ENCODE results near the gene SNN.

SNN gene

DNA sequence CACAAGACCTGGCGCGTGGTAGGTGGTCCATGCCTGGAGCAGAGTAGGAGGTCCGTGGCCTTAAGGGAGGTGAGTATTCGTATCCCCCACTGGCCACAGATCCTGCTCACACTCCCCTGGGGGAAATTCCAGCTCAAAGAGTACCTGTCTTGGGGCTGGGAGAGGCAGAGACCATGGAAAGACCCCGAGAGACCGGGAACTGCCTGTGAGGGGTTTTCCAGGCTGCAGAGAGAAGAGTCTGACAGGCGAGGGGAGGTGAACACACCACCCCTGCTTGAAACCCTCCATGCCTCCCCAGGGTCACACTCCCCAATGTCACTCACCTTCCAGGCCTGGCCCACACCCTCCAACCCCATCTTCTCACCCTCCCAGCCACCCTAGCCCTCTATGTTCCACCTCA lies 12.6 kb upstream of the SNN start:
- TF ChIP-seq, protein P1, sequence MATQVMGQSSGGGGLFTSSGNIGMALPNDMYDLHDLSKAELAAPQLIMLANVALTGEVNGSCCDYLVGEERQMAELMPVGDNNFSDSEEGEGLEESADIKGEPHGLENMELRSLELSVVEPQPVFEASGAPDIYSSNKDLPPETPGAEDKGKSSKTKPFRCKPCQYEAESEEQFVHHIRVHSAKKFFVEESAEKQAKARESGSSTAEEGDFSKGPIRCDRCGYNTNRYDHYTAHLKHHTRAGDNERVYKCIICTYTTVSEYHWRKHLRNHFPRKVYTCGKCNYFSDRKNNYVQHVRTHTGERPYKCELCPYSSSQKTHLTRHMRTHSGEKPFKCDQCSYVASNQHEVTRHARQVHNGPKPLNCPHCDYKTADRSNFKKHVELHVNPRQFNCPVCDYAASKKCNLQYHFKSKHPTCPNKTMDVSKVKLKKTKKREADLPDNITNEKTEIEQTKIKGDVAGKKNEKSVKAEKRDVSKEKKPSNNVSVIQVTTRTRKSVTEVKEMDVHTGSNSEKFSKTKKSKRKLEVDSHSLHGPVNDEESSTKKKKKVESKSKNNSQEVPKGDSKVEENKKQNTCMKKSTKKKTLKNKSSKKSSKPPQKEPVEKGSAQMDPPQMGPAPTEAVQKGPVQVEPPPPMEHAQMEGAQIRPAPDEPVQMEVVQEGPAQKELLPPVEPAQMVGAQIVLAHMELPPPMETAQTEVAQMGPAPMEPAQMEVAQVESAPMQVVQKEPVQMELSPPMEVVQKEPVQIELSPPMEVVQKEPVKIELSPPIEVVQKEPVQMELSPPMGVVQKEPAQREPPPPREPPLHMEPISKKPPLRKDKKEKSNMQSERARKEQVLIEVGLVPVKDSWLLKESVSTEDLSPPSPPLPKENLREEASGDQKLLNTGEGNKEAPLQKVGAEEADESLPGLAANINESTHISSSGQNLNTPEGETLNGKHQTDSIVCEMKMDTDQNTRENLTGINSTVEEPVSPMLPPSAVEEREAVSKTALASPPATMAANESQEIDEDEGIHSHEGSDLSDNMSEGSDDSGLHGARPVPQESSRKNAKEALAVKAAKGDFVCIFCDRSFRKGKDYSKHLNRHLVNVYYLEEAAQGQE (IDR thresholded peaks at IDR 0.05; ENCODE audit: insufficient read depth in 1 of 2, low read depth in 2 of 2, low read length in 2 of 2): no peak
- TF ChIP-seq SIN3A (IDR thresholded peaks at IDR 0.05; ENCODE audit: borderline replicate concordance, insufficient read depth, low read length) (no peak), POLR2AphosphoS5 (IDR thresholded peaks at IDR 0.05; ENCODE audit: low read depth, low read length) (no peak), FOXP2 (optimal IDR thresholded peaks at IDR 0.05; ENCODE audit: borderline replicate concordance, extremely low read depth, extremely low read length, insufficient read depth) (no peak), TAF1 (IDR thresholded peaks at IDR 0.05; ENCODE audit: borderline replicate concordance, insufficient read depth, low read length) (no peak)

DNA sequence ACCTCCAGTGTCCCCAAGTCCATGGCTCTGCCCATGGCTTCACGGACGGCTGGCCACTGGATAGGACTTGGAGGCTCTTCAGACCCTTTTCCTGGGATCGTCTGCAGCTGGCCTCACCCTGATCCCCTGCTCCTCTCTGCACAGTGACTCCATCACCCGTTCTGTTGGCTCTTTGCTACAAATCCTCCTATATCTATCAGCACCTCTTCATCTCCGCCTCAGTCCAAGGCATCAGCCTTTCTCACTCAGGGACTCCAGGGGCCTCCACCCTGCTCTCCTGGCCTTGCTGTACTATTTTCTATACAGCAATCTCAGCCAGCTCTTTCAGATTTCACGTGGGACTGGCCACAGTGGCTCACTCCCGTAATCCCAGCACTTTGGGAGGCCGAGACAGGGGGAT lies 10.7 kb upstream of the SNN start:
- no peak for TF ChIP-seq FOXP2 (optimal IDR thresholded peaks at IDR 0.05; ENCODE audit: borderline replicate concordance, extremely low read depth, extremely low read length, insufficient read depth)
- no peak for TF ChIP-seq POLR2AphosphoS5 (IDR thresholded peaks at IDR 0.05; ENCODE audit: low read depth, low read length)
- TF ChIP-seq SIN3A (IDR thresholded peaks at IDR 0.05; ENCODE audit: borderline replicate concordance, insufficient read depth, low read length): no peak
- TF ChIP-seq TAF1 (IDR thresholded peaks at IDR 0.05; ENCODE audit: borderline replicate concordance, insufficient read depth, low read length): no peak
- TF ChIP-seq, protein P1 (IDR thresholded peaks at IDR 0.05; ENCODE audit: insufficient read depth in 1 of 2, low read depth in 2 of 2, low read length in 2 of 2): no peak

DNA sequence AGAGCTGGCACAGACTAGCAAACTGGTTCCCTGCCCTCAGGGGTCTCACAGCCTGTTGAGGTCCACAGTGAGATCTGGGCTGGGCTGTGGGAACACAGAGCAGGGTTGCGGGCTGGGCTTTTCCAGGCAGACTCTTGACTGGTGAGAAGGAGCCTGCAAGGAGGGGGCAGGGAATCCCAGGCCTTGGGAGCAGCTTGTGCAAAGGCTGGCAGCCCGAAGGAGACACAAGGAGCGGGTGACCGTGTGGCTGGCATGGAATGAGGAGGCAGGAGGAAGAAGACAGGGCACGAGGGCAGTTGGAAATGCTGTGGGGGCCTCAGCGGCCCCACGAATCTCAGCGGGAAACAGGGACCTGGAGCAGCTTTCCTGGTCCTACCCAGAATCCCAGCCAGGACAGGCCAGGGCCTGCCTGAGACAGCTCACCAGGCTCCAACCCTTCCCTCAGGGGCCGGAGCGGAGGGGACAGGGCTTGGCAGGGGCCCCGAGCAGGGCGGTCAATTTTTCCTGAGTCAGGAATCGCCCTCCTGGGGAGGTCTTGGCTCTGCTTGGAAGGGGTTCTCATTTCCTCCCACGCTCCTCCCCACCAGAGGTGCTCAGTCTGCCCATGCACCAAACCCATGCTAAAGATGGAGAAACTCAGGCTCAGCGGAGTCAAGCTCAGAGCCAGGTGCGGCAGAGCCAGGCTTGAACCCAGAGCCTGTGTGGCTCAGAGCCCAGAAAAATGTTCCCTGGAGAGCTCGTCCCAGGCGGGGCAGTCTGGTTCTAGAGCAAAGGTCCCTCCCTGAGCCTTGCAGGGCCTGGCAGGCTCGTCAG lies 9.2 kb upstream of the SNN start:
- TF ChIP-seq FOXP2 (optimal IDR thresholded peaks at IDR 0.05; ENCODE audit: borderline replicate concordance, extremely low read depth, extremely low read length, insufficient read depth): no peak
- TF ChIP-seq TAF1 (IDR thresholded peaks at IDR 0.05; ENCODE audit: borderline replicate concordance, insufficient read depth, low read length): no peak
- TF ChIP-seq POLR2AphosphoS5 (IDR thresholded peaks at IDR 0.05; ENCODE audit: low read depth, low read length): no peak
- no peak for TF ChIP-seq SIN3A (IDR thresholded peaks at IDR 0.05; ENCODE audit: borderline replicate concordance, insufficient read depth, low read length)
- TF ChIP-seq, protein P1 (IDR thresholded peaks at IDR 0.05; ENCODE audit: insufficient read depth in 1 of 2, low read depth in 2 of 2, low read length in 2 of 2): no peak

DNA sequence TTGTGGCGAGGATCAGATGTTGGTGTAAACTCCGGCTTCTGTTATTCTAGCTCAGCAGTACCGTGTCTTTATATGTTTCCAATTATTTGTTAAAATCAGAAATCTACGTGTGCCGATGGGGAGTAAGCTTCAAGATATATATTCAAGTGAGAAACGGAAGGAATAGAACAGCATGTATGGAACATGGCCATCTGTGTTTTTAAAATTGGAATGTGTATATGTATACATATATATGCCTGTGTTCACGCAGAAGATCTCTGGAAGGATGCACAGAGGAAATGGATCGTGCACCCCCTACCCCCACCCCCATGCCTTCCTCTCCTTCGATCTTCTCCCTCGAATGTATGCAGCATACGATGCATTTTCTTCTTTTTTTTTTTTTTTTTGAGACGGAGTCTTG lies 7.7 kb upstream of the SNN start:
- no peak for TF ChIP-seq SIN3A (IDR thresholded peaks at IDR 0.05; ENCODE audit: borderline replicate concordance, insufficient read depth, low read length)
- no peak for TF ChIP-seq TAF1 (IDR thresholded peaks at IDR 0.05; ENCODE audit: borderline replicate concordance, insufficient read depth, low read length)
- TF ChIP-seq FOXP2 (optimal IDR thresholded peaks at IDR 0.05; ENCODE audit: borderline replicate concordance, extremely low read depth, extremely low read length, insufficient read depth): no peak
- no peak for TF ChIP-seq POLR2AphosphoS5 (IDR thresholded peaks at IDR 0.05; ENCODE audit: low read depth, low read length)
- TF ChIP-seq, protein P1 (IDR thresholded peaks at IDR 0.05; ENCODE audit: insufficient read depth in 1 of 2, low read depth in 2 of 2, low read length in 2 of 2): no peak

All from PFSK-1 (cell line).